CD4-positive, CD25-positive, alpha-beta regulatory T cell (primary cell): ENCODE data around the gene IFI27L2. TPM values are rescaled to one million over a fixed set of nuclear protein-coding genes. Genes with fewer than 3 reads are reported as not detected.
A peak's percentile ranks its signal among the peaks of the same experiment; 100 is the strongest.

Source experiments
- ATAC-seq, 2 donors: fragments of 150-1000 bp; cut with Tn5 transposase; one replicate each; pipeline ENCODE4 v1.10.0; 2021; ENCODE audit warnings: low read depth in 2 of 2, moderate number of reproducible peaks in 2 of 2, moderate library complexity in 1 of 2
- DNase-seq, 3 donors: peaks; one replicate each; pipeline versions ENCODE4 v3.0.0 to v3.0.0-alpha.2; 2012 to 2022; ENCODE audit warnings: mixed read lengths in 1 of 3
- H3K27ac ChIP-seq: one replicate; pipeline ENCODE4 v1.7.0; 2013; ENCODE audit warnings: mild to moderate bottlenecking, low read length; ENCODE audit not compliant: insufficient read depth, poor library complexity, severe bottlenecking
- H3K27me3 ChIP-seq: one replicate; pipeline ENCODE4 v1.7.0; 2013; ENCODE audit warnings: low read length; ENCODE audit not compliant: control insufficient read depth, insufficient read depth
- H3K36me3 ChIP-seq: one replicate; pipeline ENCODE4 v1.7.0; 2013; ENCODE audit warnings: mild to moderate bottlenecking, low read length, moderate library complexity; ENCODE audit not compliant: control insufficient read depth, insufficient read depth
- H3K4me1 ChIP-seq: 2 replicates; pipeline ENCODE4 v1.7.0; 2013; ENCODE audit warnings: mild to moderate bottlenecking, low read length; ENCODE audit not compliant: insufficient read depth, control insufficient read depth, poor library complexity, severe bottlenecking
- H3K4me3 ChIP-seq: one replicate; pipeline ENCODE4 v1.7.0; 2013; ENCODE audit warnings: low read depth, mild to moderate bottlenecking, low read length, moderate library complexity
- H3K9me3 ChIP-seq, 2 experiments: 1 replicate in 1 of 2; 2 replicates in 1 of 2; pipeline ENCODE4 v1.7.0; 2013; ENCODE audit warnings: low read length in 2 of 2, mild to moderate bottlenecking in 1 of 2, moderate library complexity in 1 of 2; ENCODE audit not compliant: control insufficient read depth in 2 of 2
- H3K27ac Mint-ChIP-seq, 3 donors: one replicate each; pipeline ENCODE4 v1.8.0; 2020 to 2022; ENCODE audit warnings: mild to moderate bottlenecking in 3 of 3, mixed read lengths in 3 of 3, moderate library complexity in 2 of 3
- H3K27me3 Mint-ChIP-seq: one replicate; pipeline ENCODE4 v1.8.0; 2022; ENCODE audit warnings: mild to moderate bottlenecking, mixed read lengths
- H3K36me3 Mint-ChIP-seq: one replicate; pipeline ENCODE4 v1.8.0; 2020; ENCODE audit warnings: mixed read lengths
- H3K4me1 Mint-ChIP-seq, 4 donors: one replicate each; pipeline ENCODE4 v1.8.0; 2020 to 2022; ENCODE audit warnings: mixed read lengths in 4 of 4, mild to moderate bottlenecking in 1 of 4
- H3K4me3 Mint-ChIP-seq, 4 donors: one replicate each; pipeline ENCODE4 v1.8.0; 2020 to 2022; ENCODE audit warnings: mild to moderate bottlenecking in 4 of 4, mixed read lengths in 4 of 4, moderate library complexity in 3 of 4
- H3K9me3 Mint-ChIP-seq, 7 donors: one replicate each; pipeline ENCODE4 v1.8.0; 2020 to 2022; ENCODE audit warnings: mixed read lengths in 7 of 7, mild to moderate bottlenecking in 3 of 7, moderate library complexity in 2 of 7
- polyA plus RNA-seq, 4 donors: library from polyadenylated mRNA; unstranded; fragments of 300-500 nt; fragmentation: Illumina TruSeq; gene quantifications; one replicate each; pipeline ENCODE4 v1.2.3, GENCODE V29; 2021
- total RNA-seq: library from RNA; stranded (reverse); gene quantifications from one replicate; pipeline ENCODE4 v1.2.3, GENCODE V29; 2022

IFI27L2 gene
- total and polyA plus RNA-seq, 5 donors from 2014 or later, result 27.5 to 90.9 (median 65.3) TPM

DNA sequence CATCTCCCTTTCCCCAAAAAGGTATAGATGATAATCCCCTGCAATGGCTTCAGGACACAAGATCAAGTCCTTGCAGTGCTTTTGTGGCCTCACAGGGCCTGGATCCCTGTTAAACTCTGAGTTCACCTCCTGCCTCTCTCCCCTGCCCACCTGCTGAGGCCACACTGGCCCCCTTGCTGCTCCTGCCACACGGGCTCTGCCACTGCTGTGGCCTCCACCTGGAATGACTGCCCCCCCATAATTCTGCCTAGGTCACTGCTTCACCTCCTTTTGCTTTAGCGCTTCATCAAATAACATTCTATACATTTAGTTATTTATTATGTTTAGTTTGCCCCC, 19.5 kb downstream of the IFI27L2 start:
- Mint-ChIP-seq H3K36me3 (no peaks in the 10 kb centered on the region), H3K4me1 (peaks cover 0 to under 1% (median 0%) of the 10 kb centered on the region in 4 donors), H3K9me3 (no peaks in the 10 kb centered on the region), H3K4me3 (no peak overlapping the region), H3K27me3 (peaks cover 7% of the 10 kb centered on the region), H3K27ac (no peak overlapping the region)
- Histone ChIP-seq H3K4me3 (no peak overlapping the region), H3K36me3 (no peaks in the 10 kb centered on the region), H3K4me1 (no peaks in the 10 kb centered on the region), H3K9me3 (no peaks in the 10 kb centered on the region), H3K27ac (no peak overlapping the region), H3K27me3 (no peaks in the 10 kb centered on the region)
- DNase-seq (no peak), ATAC-seq (no peak)

DNA sequence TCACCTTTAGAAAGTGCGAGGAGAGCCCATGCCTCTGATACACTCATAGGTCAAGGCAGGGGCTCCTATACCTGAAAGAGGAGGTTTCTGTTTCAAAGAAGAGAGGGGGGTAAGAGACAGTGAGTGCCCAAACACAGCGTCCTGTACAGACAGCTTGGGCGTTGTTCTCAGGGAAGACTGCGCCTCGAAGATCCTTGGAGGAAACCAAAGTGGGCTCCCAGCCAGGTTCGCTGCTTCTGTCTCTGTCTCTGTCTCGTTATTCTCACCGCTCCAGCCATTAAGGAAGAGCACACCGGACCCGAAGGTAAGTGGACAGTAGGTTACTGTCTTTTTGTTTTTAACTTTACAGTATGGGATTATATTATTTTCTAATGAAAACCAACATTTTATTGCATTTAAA, 24.7 kb downstream of the IFI27L2 start:
- H3K27me3 Mint-ChIP-seq, result no peaks in the 10 kb centered on the region
- no peak overlapping the region for H3K27ac ChIP-seq
- H3K4me1 ChIP-seq, result no peaks in the 10 kb centered on the region
- H3K4me3 ChIP-seq, result no peak overlapping the region
- no peaks in the 10 kb centered on the region for H3K4me1 Mint-ChIP-seq
- no peak overlapping the region for H3K27ac Mint-ChIP-seq
- H3K27me3 ChIP-seq, result no peaks in the 10 kb centered on the region
- no peak for ATAC-seq
- H3K36me3 Mint-ChIP-seq, result no peaks in the 10 kb centered on the region
- H3K9me3 ChIP-seq, result no peaks in the 10 kb centered on the region
- H3K36me3 ChIP-seq, result no peaks in the 10 kb centered on the region
- H3K9me3 Mint-ChIP-seq, result no peaks in the 10 kb centered on the region
- no peak for DNase-seq
- H3K4me3 Mint-ChIP-seq, result no peak overlapping the region

GRCh38 chr14:94103554-94104150, 25.8 kb downstream of the IFI27L2 start:
- H3K9me3 ChIP-seq, result no peaks in the 10 kb centered on the region
- H3K27ac Mint-ChIP-seq, result no peak overlapping the region
- H3K27me3 ChIP-seq, result no peaks in the 10 kb centered on the region
- ATAC-seq (no peak), DNase-seq (no peak)
- H3K36me3 Mint-ChIP-seq, result peaks cover 3% of the 10 kb centered on the region
- H3K27me3 Mint-ChIP-seq, result no peaks in the 10 kb centered on the region
- H3K9me3 Mint-ChIP-seq, result no peaks in the 10 kb centered on the region
- H3K4me1 ChIP-seq, result no peaks in the 10 kb centered on the region
- no peaks in the 10 kb centered on the region for H3K36me3 ChIP-seq
- H3K27ac ChIP-seq, result no peak overlapping the region
- peaks cover 0 to 2% (median 0%) of the 10 kb centered on the region in 4 donors for H3K4me1 Mint-ChIP-seq
- H3K4me3 Mint-ChIP-seq, result no peak overlapping the region
- no peak overlapping the region for H3K4me3 ChIP-seq

DNA sequence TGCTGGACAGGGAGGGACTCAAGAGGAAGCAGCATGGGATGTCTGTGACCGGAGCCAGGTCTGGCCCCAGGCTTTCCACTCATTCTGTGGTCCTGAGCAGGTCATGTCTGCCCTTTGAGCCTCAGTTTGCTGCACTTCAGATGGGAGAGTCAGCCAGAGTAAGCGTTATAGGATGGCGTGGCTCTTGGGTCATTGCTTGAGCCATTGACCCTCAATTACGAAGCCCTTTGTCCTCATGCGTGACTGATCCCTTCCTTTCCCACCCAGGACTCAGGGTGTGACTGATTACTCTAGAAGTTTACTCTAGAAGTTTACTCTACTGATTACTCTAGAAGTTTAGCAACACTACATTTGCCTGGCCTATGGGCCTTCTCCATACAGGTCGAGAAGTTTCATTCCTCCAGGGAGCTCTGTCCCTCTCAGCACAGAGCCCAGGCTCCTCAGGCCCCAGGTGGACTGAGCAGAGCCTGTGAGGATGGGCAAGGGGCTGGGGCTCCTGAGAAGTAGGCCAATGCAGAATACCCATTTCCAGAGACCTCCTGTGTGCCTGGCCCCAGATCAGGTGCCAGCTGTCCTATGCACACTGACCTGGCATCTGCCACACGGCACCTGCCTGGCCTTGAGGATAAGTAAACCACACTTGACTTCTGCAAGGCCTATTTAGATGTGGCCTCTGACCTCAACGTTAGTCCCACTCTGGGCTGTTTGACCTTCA, 26.5 kb downstream of the IFI27L2 start:
- peaks cover 4% of the 10 kb centered on the region for H3K36me3 Mint-ChIP-seq
- Histone ChIP-seq H3K27me3 (no peaks in the 10 kb centered on the region), H3K27ac (no peak overlapping the region), H3K4me3 (no peak overlapping the region), H3K9me3 (no peaks in the 10 kb centered on the region), H3K4me1 (no peaks in the 10 kb centered on the region), H3K36me3 (no peaks in the 10 kb centered on the region)
- no peaks in the 10 kb centered on the region for H3K27me3 Mint-ChIP-seq
- H3K4me1 Mint-ChIP-seq, result peaks cover 0 to 2% (median 0%) of the 10 kb centered on the region in 4 donors
- H3K27ac Mint-ChIP-seq, result peak overlapping the region in 1 of 3 donors; percentile 73
- DNase-seq, result no peak
- H3K9me3 Mint-ChIP-seq, result no peaks in the 10 kb centered on the region
- no peak overlapping the region for H3K4me3 Mint-ChIP-seq
- ATAC-seq, result no peak

DNA sequence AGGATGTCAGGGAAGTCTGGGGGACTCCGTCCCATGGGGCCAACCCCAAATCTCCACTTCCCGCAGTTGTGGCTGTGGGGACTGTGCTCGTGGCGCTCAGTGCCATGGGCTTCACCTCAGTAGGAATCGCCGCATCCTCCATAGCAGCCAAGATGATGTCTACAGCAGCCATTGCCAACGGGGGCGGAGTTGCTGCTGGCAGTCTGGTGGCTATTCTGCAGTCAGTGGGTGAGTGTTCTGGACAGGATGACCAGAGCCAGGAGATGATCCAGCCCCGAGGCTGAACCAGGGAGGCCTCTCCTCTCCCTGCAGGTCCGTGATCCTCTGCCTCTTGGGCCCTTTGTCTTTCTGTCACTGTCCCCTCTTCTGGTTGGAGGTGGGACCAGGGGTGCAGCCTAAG, 27.7 kb downstream of the IFI27L2 start:
- no peak overlapping the region for H3K27ac ChIP-seq
- H3K27ac Mint-ChIP-seq, result peak overlapping the region in 1 of 3 donors; percentile 35
- ATAC-seq (no peak), DNase-seq (no peak)
- no peaks in the 10 kb centered on the region for H3K9me3 Mint-ChIP-seq
- H3K4me3 Mint-ChIP-seq, result no peak overlapping the region
- no peaks in the 10 kb centered on the region for H3K27me3 ChIP-seq
- no peaks in the 10 kb centered on the region for H3K36me3 ChIP-seq
- H3K4me1 Mint-ChIP-seq, result peaks cover 0 to 2% (median 0%) of the 10 kb centered on the region in 4 donors
- H3K4me3 ChIP-seq, result no peak overlapping the region
- no peaks in the 10 kb centered on the region for H3K9me3 ChIP-seq
- no peaks in the 10 kb centered on the region for H3K4me1 ChIP-seq
- H3K36me3 Mint-ChIP-seq, result peaks cover 4% of the 10 kb centered on the region
- H3K27me3 Mint-ChIP-seq, result no peaks in the 10 kb centered on the region

DNA sequence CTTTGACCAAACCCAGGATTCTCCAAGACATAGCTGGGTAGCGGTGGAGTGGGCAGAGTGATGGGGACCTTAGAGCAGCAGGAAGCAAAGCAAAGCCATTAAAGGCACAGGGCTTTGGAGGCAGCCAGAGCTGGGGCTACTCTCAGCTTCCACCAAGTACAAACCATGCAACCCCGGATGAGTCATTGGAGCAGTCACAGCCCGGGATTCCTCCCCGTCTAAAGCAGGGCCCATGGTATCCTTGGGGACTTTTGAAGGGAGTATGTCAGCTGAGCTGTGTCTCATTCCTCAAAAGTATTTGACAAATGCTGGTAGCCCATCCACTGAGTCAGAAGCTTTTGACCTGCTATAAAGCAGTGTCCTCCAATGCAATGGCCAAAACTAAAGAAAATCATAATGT, 28.6 kb downstream of the IFI27L2 start:
- DNase-seq (no peak), ATAC-seq (no peak)
- no peaks in the 10 kb centered on the region for H3K9me3 Mint-ChIP-seq
- peaks cover 0 to 2% (median 0%) of the 10 kb centered on the region in 4 donors for H3K4me1 Mint-ChIP-seq
- H3K36me3 Mint-ChIP-seq, result peaks cover 4% of the 10 kb centered on the region
- Histone ChIP-seq H3K4me1 (no peaks in the 10 kb centered on the region), H3K4me3 (no peak overlapping the region), H3K36me3 (no peaks in the 10 kb centered on the region), H3K9me3 (no peaks in the 10 kb centered on the region), H3K27me3 (no peaks in the 10 kb centered on the region), H3K27ac (no peak overlapping the region)
- no peak overlapping the region for H3K27ac Mint-ChIP-seq
- H3K4me3 Mint-ChIP-seq, result no peak overlapping the region
- H3K27me3 Mint-ChIP-seq, result no peaks in the 10 kb centered on the region

- Mint-ChIP-seq H3K4me1 (peaks cover 0 to 2% (median 0%) of the 10 kb centered on the region in 4 donors), H3K36me3 (peaks cover 4% of the 10 kb centered on the region), H3K4me3 (no peak overlapping the region), H3K27ac (no peak overlapping the region), H3K9me3 (no peaks in the 10 kb centered on the region), H3K27me3 (no peaks in the 10 kb centered on the region)
- DNase-seq (no peak), ATAC-seq (no peak)
- H3K27ac ChIP-seq, result no peak overlapping the region
- H3K9me3 ChIP-seq, result no peaks in the 10 kb centered on the region
- no peaks in the 10 kb centered on the region for H3K4me1 ChIP-seq
- H3K4me3 ChIP-seq, result no peak overlapping the region
- no peaks in the 10 kb centered on the region for H3K36me3 ChIP-seq
- no peaks in the 10 kb centered on the region for H3K27me3 ChIP-seq
Measured at GRCh38 chr14:94099006-94099405, 30.4 kb downstream of the IFI27L2 start.
